Sigmoid colon (tissue), 7 donors: Measurements from ENCODE around the gene FTO. TPM values are rescaled to one million over a fixed set of nuclear protein-coding genes. Genes with fewer than 3 reads are reported as not detected.

Experiments used
- DNase-seq: peaks from one replicate; pipeline ENCODE4 v3.0.0-alpha.2; 2019
- H3K27ac ChIP-seq, 4 donors: fragments of 200-600 bp; sonication (generic); one replicate each; pipeline ENCODE4 v1.5.1; 2016 to 2019; ENCODE audit warnings: mild to moderate bottlenecking in 1 of 4
- H3K27me3 ChIP-seq, 3 donors: fragments of 200-600 bp; sonication (generic); one replicate each; pipeline ENCODE4 v1.5.1; 2019; ENCODE audit warnings: mild to moderate bottlenecking in 1 of 3
- H3K36me3 ChIP-seq, 4 donors: fragments of 200-600 bp; sonication (generic); one replicate each; pipeline ENCODE4 v1.5.1; 2016 to 2019
- H3K4me1 ChIP-seq, 4 donors: fragments of 200-600 bp; sonication (generic); one replicate each; pipeline ENCODE4 v1.5.1; 2017 to 2019
- H3K4me3 ChIP-seq, 4 donors: fragments of 200-600 bp; sonication (generic); one replicate each; pipeline ENCODE4 v1.5.1; 2017 to 2019; ENCODE audit warnings: mild to moderate bottlenecking in 2 of 4, moderate library complexity in 1 of 4
- H3K9me3 ChIP-seq, 4 donors: fragments of 200-600 bp in 3 of 4; sonication (generic) in 3 of 4; one replicate each; pipeline versions ENCODE4 v1.5.1 to v1.6.1; 2013 to 2019
- CTCF ChIP-seq, 4 experiments: fragments of 450-650 bp in 3 of 4; fragments of 200-600 bp in 1 of 4; IDR thresholded peaks; one replicate each; pipeline ENCODE4 v1.5.1; 2016 to 2019; ENCODE audit warnings: antibody characterized with exemption in 4 of 4, mild to moderate bottlenecking in 3 of 4, moderate library complexity in 2 of 4
- EP300 ChIP-seq, 4 donors: sonication (generic); formaldehyde crosslinking; IDR thresholded peaks; one replicate each; pipeline ENCODE4 v1.6.1; 2017; ENCODE audit warnings: antibody characterized with exemption in 4 of 4
- POLR2A ChIP-seq, 2 donors: fragments of 450-650 bp; IDR thresholded peaks; one replicate each; pipeline ENCODE4 v1.6.1; 2016; ENCODE audit warnings: antibody characterized with exemption in 2 of 2, mild to moderate bottlenecking in 2 of 2, moderate library complexity in 2 of 2
- POLR2AphosphoS5 ChIP-seq, 4 donors: sonication (generic); formaldehyde crosslinking; IDR thresholded peaks; one replicate each; pipeline ENCODE4 v1.6.1; 2017; ENCODE audit warnings: antibody characterized with exemption in 4 of 4
- WGBS, 2 donors: extraction: QIAGEN DNeasy Blood & Tissue Kit; methylation state at CpG; one replicate each; pipeline ENCODE4 v1.1.7; 2013; 5-methylcytosine and 5-hydroxymethylcytosine counted together
- intact Hi-C: fragments of 100-400 bp; cut with DNase I; formaldehyde crosslinking; loops from one replicate; pipeline ENCODE4 v1.15.1; 2023
- polyA plus RNA-seq, 3 donors: library from polyadenylated mRNA; stranded (reverse); fragments of 200-250 nt; gene quantifications; one replicate each; pipeline ENCODE4 v1.2.3, GENCODE V29; 2013
- total RNA-seq, 4 donors: library from RNA; depleted of rRNA; stranded (reverse); fragments of >200 nt; gene quantifications; one replicate each; pipeline ENCODE4 v1.1.0, GENCODE V29; 2016
- donor health status: healthy with polysubstance abuse.
- donor health status: Bipolar disorder and iron deficiency.
- donor health status: healthy.

The FTO gene
- total and polyA plus RNA-seq, 7 donors, result 9.9 to 97.2 (median 77.8) TPM

- Histone ChIP-seq H3K27me3 (no peaks in the 10 kb centered on the region), H3K9me3 (no peaks in the 10 kb centered on the region), H3K4me3 (no peak overlapping the region), H3K4me1 (no peaks in the 10 kb centered on the region), H3K36me3 (peaks cover 0 to 16% (median 5%) of the 10 kb centered on the region in 4 donors), H3K27ac (no peak overlapping the region)
- no peak for DNase-seq
- intact Hi-C loops, result no loop called here
- TF ChIP-seq POLR2A (IDR thresholded peaks at IDR 0.05) (no peak), CTCF (IDR thresholded peaks at IDR 0.05) (no peak), POLR2AphosphoS5 (IDR thresholded peaks at IDR 0.05) (no peak), EP300 (IDR thresholded peaks at IDR 0.05) (no peak)
- WGBS, 2 donors, result 93 to 99% methylated on average over 3 of the region's 3 CpGs
Observed at GRCh38 chr16:53829186-53829747, 125.3 kb downstream of the FTO start.

- Histone ChIP-seq H3K9me3 (no peaks in the 10 kb centered on the region), H3K4me3 (no peak overlapping the region), H3K27me3 (no peaks in the 10 kb centered on the region), H3K36me3 (no peaks in the 10 kb centered on the region), H3K4me1 (no peaks in the 10 kb centered on the region), H3K27ac (no peak overlapping the region)
- WGBS, 2 donors, result 95 to 98% methylated on average over 9 of the region's 9 CpGs
- no peak for DNase-seq
- intact Hi-C loops, result no loop called here
- TF ChIP-seq POLR2A (IDR thresholded peaks at IDR 0.05), result no peak
- no peak for TF ChIP-seq EP300 (IDR thresholded peaks at IDR 0.05)
- no peak for TF ChIP-seq CTCF (IDR thresholded peaks at IDR 0.05)
- no peak for TF ChIP-seq POLR2AphosphoS5 (IDR thresholded peaks at IDR 0.05)
Observed at GRCh38 chr16:53832896-53833544, 129.1 kb downstream of the FTO start.

GRCh38 chr16:53836142-53836541 is 132.2 kb downstream of the FTO start:
- intact Hi-C loops, result no loop called here
- no peaks in the 10 kb centered on the region for H3K9me3 ChIP-seq
- no peaks in the 10 kb centered on the region for H3K36me3 ChIP-seq
- H3K27ac ChIP-seq, result no peak overlapping the region
- TF ChIP-seq EP300 (IDR thresholded peaks at IDR 0.05), result no peak
- TF ChIP-seq CTCF (IDR thresholded peaks at IDR 0.05), result no peak
- H3K27me3 ChIP-seq, result no peaks in the 10 kb centered on the region
- 40 to 83% methylated on average over 3 of the region's 3 CpGs for WGBS, 2 donors
- no peaks in the 10 kb centered on the region for H3K4me1 ChIP-seq
- H3K4me3 ChIP-seq, result no peak overlapping the region
- no peak for DNase-seq

GRCh38 chr16:53836680-53837079 is 132.7 kb downstream of the FTO start:
- no peak for DNase-seq
- Histone ChIP-seq H3K36me3 (no peaks in the 10 kb centered on the region), H3K27me3 (no peaks in the 10 kb centered on the region)

More at GRCh38 chr16:53836680-53837079, 132.7 kb downstream of the FTO start:
- intact Hi-C loops, result no loop called here
- 80% methylated on average over 3 of the region's 3 CpGs for WGBS, 2 donors
- H3K4me3 ChIP-seq, result no peak overlapping the region
- no peaks in the 10 kb centered on the region for H3K4me1 ChIP-seq
- H3K9me3 ChIP-seq, result no peaks in the 10 kb centered on the region
- H3K27ac ChIP-seq, result no peak overlapping the region
- TF ChIP-seq EP300 (IDR thresholded peaks at IDR 0.05) (no peak), CTCF (IDR thresholded peaks at IDR 0.05) (no peak), POLR2A (IDR thresholded peaks at IDR 0.05) (no peak), POLR2AphosphoS5 (IDR thresholded peaks at IDR 0.05) (no peak)
